Upper lobe of right lung (tissue), 1 donor: ENCODE data around the gene RAB11A. TPM values are rescaled to one million over a fixed set of nuclear protein-coding genes. Genes with fewer than 3 reads are reported as not detected.

Source experiments
- ATAC-seq: fragments of 200-7000 bp; cut with Tn5 transposase; one replicate; pipeline ENCODE4 v1.9.1; 2020; ENCODE audit warnings: mild to moderate bottlenecking, moderate library complexity
- DNase-seq: peaks from one replicate; pipeline ENCODE4 v3.0.0-alpha.2; 2020
- H3K27ac ChIP-seq: fragments of 200-600 bp; one replicate; pipeline ENCODE4 v1.8.0; 2022
- H3K27me3 ChIP-seq: fragments of 200-600 bp; one replicate; pipeline ENCODE4 v1.8.0; 2022; ENCODE audit warnings: mild to moderate bottlenecking
- H3K36me3 ChIP-seq: fragments of 200-600 bp; one replicate; pipeline ENCODE4 v1.8.0; 2022
- H3K4me1 ChIP-seq: fragments of 200-600 bp; one replicate; pipeline ENCODE4 v1.8.0; 2022
- H3K4me3 ChIP-seq: fragments of 200-600 bp; one replicate; pipeline ENCODE4 v1.8.0; 2022; ENCODE audit warnings: mild to moderate bottlenecking
- H3K9me3 ChIP-seq: fragments of 200-600 bp; one replicate; pipeline ENCODE4 v1.8.0; 2022
- CTCF ChIP-seq: fragments of 200-600 bp; IDR thresholded peaks from one replicate; pipeline ENCODE4 v1.8.0; 2022; ENCODE audit warnings: antibody characterized with exemption
- intact Hi-C: fragments of 100-400 bp; cut with DNase I; formaldehyde crosslinking; loops from one replicate; pipeline ENCODE4 v1.11.0; 2022
- total RNA-seq: library from RNA; stranded (reverse); fragmentation: NEBNext Ultra II Directional; extraction: Animal tissue kit (Norgen Biotek cat#: 25700); gene quantifications from one replicate; pipeline ENCODE4 v1.2.1, GENCODE V29; 2021
- donor health status: DM: no; HTN: yes; CAD: no; lungs with severe emphysema.

RAB11A gene
- total RNA-seq, 1 donor from 2014 or later: 221 TPM

GRCh38 chr15:65917936-65918335, 48.6 kb downstream of the RAB11A start:
- H3K4me3 ChIP-seq: no peak overlapping the region
- no peaks in the 10 kb centered on the region for H3K27me3 ChIP-seq
- no peak for TF ChIP-seq CTCF
- no peak overlapping the region for H3K27ac ChIP-seq
- no peaks in the 10 kb centered on the region for H3K4me1 ChIP-seq
- no peaks in the 10 kb centered on the region for H3K36me3 ChIP-seq
- no peak for ATAC-seq
- intact Hi-C loops: no loop called here
- no peak for DNase-seq
- no peaks in the 10 kb centered on the region for H3K9me3 ChIP-seq

GRCh38 chr15:65918357-65918920, 49.1 kb downstream of the RAB11A start:
- Histone ChIP-seq H3K27ac (no peak overlapping the region), H3K27me3 (no peaks in the 10 kb centered on the region), H3K4me3 (no peak overlapping the region), H3K9me3 (no peaks in the 10 kb centered on the region), H3K36me3 (no peaks in the 10 kb centered on the region), H3K4me1 (no peaks in the 10 kb centered on the region)
- DNase-seq (no peak), ATAC-seq (no peak)
- TF ChIP-seq CTCF: no peak
- intact Hi-C loops: no loop called here

GRCh38 chr15:65918945-65919344, 49.7 kb downstream of the RAB11A start:
- intact Hi-C loops: no loop called here
- Histone ChIP-seq H3K27ac (no peak overlapping the region), H3K4me1 (no peaks in the 10 kb centered on the region), H3K36me3 (no peaks in the 10 kb centered on the region), H3K4me3 (no peak overlapping the region), H3K27me3 (no peaks in the 10 kb centered on the region), H3K9me3 (no peaks in the 10 kb centered on the region)
- no peak for TF ChIP-seq CTCF
- no peak for DNase-seq
- ATAC-seq: no peak

- ATAC-seq (no peak), DNase-seq (no peak)
- H3K36me3 ChIP-seq: no peaks in the 10 kb centered on the region
- H3K9me3 ChIP-seq: no peaks in the 10 kb centered on the region
- no peaks in the 10 kb centered on the region for H3K4me1 ChIP-seq
- no peak for TF ChIP-seq CTCF
- intact Hi-C loops: no loop called here
- H3K27ac ChIP-seq: no peak overlapping the region
- no peaks in the 10 kb centered on the region for H3K27me3 ChIP-seq
- H3K4me3 ChIP-seq: no peak overlapping the region
Measured at GRCh38 chr15:65919353-65919752, 50.1 kb downstream of the RAB11A start.

GRCh38 chr15:65920121-65920520, 50.8 kb downstream of the RAB11A start:
- Histone ChIP-seq H3K27me3 (no peaks in the 10 kb centered on the region), H3K27ac (no peak overlapping the region), H3K4me3 (no peak overlapping the region), H3K36me3 (no peaks in the 10 kb centered on the region), H3K9me3 (no peaks in the 10 kb centered on the region), H3K4me1 (no peaks in the 10 kb centered on the region)
- TF ChIP-seq CTCF: no peak
- intact Hi-C loops: no loop called here
- DNase-seq (no peak), ATAC-seq (no peak)

GRCh38 chr15:65920825-65921309, 51.6 kb downstream of the RAB11A start:
- no peak for ATAC-seq
- no peak for TF ChIP-seq CTCF
- intact Hi-C loops: no loop called here
- Histone ChIP-seq H3K9me3 (no peaks in the 10 kb centered on the region), H3K4me3 (no peak overlapping the region), H3K36me3 (no peaks in the 10 kb centered on the region), H3K27ac (no peak overlapping the region), H3K4me1 (no peaks in the 10 kb centered on the region), H3K27me3 (no peaks in the 10 kb centered on the region)
- no peak for DNase-seq
